ENCODE results near the gene C14orf180. TPM values are rescaled to one million over a fixed set of nuclear protein-coding genes. Genes with fewer than 3 reads are reported as not detected.

C14orf180 gene
- 0.14 TPM for total RNA-seq
- long read RNA-seq = 0 reads

DNA sequence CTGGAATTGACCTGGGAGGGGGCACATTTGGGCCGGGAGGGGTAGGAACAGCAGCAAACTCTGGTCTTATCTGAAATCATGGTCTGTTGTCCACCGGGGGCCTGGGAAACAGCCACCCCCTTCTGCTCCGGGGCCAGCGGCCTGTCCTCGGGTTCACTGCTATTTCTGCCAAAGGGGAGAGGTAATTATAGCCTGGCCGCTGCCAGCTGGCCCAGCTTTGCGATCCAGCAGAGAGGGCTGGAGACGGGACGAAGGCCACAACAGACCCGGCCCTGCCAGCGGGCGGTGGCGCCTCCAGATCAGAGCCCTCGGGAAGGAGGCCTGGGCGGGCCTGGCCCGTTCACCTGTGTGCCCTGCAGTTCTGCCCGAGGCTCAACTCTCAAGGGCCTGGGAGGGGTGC, at the start of gene C14orf180:
C14orf180 (plus strand) TSS at position 258 of the 400 bp plus-strand sequence. CDS start 6,667 bp downstream, outside the sequence.
- DNase-seq = no peak
- Histone ChIP-seq H3K9me3 (no peaks in the 10 kb centered on the region), H3K27ac (no peak within 1 kb of the TSS), H3K27me3 (peaks cover 16% of the 10 kb centered on the region), H3K4me3 (no peak within 1 kb of the TSS), H3K4me1 (no peaks in the 10 kb centered on the region), H3K36me3 (no peaks in the 10 kb centered on the region)
- intact Hi-C loops (cut with DNase I) = no loop called here
- ATAC-seq = no peak
- TF ChIP-seq CTCF (IDR thresholded peaks at IDR 0.05) = no peak

DNA sequence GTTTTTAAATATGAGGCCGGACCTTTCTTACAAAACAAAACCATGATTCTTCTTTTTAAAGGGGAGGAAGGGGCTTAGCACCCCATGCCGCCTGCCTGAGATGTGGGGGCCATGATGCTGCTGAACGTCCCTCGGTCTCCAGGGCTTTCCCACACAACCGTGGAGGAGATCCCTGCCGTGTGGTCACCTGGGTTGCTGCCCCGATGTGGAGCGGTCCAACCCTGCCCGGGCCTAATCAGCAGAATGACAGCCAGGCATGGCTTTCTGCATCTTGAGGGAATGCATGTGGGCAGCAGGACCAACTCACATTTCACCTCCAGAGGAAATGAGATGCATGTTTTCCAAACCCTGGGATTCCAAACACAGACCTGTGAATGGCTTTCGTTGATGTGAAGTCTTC, 48.9 kb upstream of the C14orf180 start:
- Histone ChIP-seq H3K4me1 (no peaks in the 10 kb centered on the region), H3K27ac (no peak overlapping the region), H3K9me3 (no peaks in the 10 kb centered on the region), H3K36me3 (no peaks in the 10 kb centered on the region), H3K4me3 (no peak overlapping the region), H3K27me3 (no peaks in the 10 kb centered on the region)
- TF ChIP-seq CTCF (IDR thresholded peaks at IDR 0.05) = no peak
- ATAC-seq (no peak), DNase-seq (no peak)
- intact Hi-C loops (cut with DNase I) = no loop called here

- Histone ChIP-seq H3K27ac (no peak overlapping the region), H3K9me3 (no peaks in the 10 kb centered on the region), H3K27me3 (no peaks in the 10 kb centered on the region), H3K4me3 (no peak overlapping the region), H3K36me3 (no peaks in the 10 kb centered on the region), H3K4me1 (no peaks in the 10 kb centered on the region)
- TF ChIP-seq CTCF (IDR thresholded peaks at IDR 0.05) = no peak
- DNase-seq = no peak
- ATAC-seq = no peak
- intact Hi-C loops (cut with DNase I) = no loop called here
Observed at GRCh38 chr14:104531421-104532190, 48.0 kb upstream of the C14orf180 start.

DNA sequence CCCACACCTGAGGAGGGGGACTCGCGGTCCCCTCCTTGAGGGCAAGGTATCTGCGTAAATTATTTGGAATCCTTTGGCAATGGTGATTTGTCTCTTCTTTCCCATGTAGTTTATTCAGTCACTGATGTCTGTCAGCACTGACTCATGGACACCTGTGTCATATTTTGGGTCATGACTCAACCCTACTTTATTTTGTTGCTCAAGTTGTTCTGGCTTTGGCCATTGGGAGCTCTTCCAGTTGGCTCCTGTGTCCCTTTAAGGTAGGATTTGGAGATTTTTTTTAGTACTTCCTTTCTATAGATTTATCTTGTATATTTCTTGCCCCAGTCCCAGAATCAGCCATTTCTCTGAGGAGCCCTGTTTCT, 47.4 kb upstream of the C14orf180 start:
- H3K27me3 ChIP-seq = no peaks in the 10 kb centered on the region
- no peak for DNase-seq
- no peak for ATAC-seq
- no peaks in the 10 kb centered on the region for H3K9me3 ChIP-seq
- no peak overlapping the region for H3K27ac ChIP-seq
- no peak for TF ChIP-seq CTCF (IDR thresholded peaks at IDR 0.05)
- no peaks in the 10 kb centered on the region for H3K4me1 ChIP-seq
- intact Hi-C loops (cut with DNase I) = no loop called here
- H3K36me3 ChIP-seq = no peaks in the 10 kb centered on the region
- H3K4me3 ChIP-seq = no peak overlapping the region

DNA sequence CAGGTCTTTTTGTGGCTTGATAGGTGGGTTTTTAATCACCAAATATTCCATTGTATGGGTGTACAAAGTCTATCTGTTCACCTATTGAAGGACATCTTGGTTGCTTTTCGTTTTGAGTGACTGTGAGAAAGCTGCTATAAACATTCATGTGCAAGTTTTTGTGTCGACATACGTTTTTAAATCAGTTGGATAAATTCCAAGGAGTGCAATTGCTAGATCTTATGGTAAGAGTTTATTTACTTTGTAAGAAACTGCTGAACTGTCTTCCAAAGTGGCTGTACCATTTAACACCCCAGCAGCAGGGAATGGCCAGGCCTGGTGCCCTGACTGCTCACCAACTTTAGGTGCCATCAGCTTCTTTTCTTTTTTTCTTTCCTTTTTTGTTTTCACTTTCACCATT, 45.5 kb upstream of the C14orf180 start:
- intact Hi-C loops (cut with DNase I) = no loop called here
- Histone ChIP-seq H3K4me3 (no peak overlapping the region), H3K4me1 (no peaks in the 10 kb centered on the region), H3K36me3 (no peaks in the 10 kb centered on the region), H3K27me3 (no peaks in the 10 kb centered on the region), H3K27ac (no peak overlapping the region), H3K9me3 (no peaks in the 10 kb centered on the region)
- no peak for ATAC-seq
- TF ChIP-seq CTCF (IDR thresholded peaks at IDR 0.05) = no peak
- no peak for DNase-seq
